Measurements from ENCODE around the gene ARHGEF7.

GRCh38 chr13:111242585-111242984 lies 127.5 kb downstream of the ARHGEF7 start:
- TF ChIP-seq CTCF (IDR thresholded peaks at IDR 0.05; ENCODE audit: insufficient read depth, low read length, poor library complexity, severe bottlenecking) (no peak), EZH2phosphoT487 (conservative IDR thresholded peaks at IDR 0.05; ENCODE audit: low read length) (no peak)

All from SU-DHL-6 (cell line).